Daoy (cell line): ENCODE results near the gene RASSF4. TPM values are rescaled to one million over a fixed set of nuclear protein-coding genes. Genes with fewer than 3 reads are reported as not detected.
A peak's percentile ranks its signal among the peaks of the same experiment; 100 is the strongest.

Experiments used
- DNase-seq: peaks from one replicate; pipeline ENCODE4 v3.0.0-alpha.2; 2015; ENCODE audit warnings: low read depth
- total RNA-seq: library from RNA; depleted of rRNA; stranded (reverse); fragments of >200 nt; shearing (Covaris generic); gene quantifications from 2 replicates; pipeline ENCODE4 v1.2.3, GENCODE V29; 2014

The RASSF4 gene
- total RNA-seq, 1 experiment from 2014 or later, result 0.57 TPM

DNA sequence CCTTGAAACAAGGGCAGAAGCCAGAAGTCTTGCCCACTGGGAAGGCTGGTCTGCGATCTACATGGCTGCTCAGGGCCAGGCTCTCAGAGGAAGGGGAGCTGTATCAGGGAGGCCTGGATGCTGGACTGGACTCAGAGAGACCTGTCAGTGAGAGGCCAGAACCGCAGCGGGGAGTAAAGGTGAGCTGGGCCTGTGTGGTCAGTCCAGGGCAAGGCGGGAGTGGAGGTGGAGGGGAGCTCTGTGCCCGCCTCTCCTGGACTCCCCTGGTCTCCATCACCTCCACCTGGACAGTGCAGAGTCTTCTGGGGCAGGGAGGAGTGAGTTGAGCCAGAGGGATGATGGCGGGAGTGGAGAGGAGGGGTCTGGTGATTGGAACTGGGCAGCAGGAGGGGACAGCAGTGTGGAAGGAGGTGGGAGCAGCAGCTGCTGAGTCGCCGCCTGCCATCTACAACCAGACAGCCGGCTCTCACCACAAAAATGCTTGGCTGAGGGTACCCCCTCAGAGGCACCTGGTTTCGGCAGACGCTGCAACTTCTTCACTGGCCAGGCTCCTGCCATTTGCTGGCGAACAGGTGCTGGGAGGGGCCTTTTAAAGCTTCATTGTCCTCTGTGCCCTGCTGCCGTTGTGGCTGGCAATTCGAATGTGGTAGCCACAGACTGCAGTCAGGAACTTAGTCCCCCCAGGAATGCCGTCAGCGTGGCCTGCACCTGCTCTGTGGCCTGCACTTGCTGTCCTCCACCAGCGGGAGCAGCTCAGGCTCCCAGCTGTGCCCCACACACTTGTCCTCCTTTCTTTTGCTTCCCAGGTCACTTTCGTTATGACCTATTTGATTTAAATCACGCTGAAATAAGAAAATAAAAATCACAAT is 3.5 kb downstream of the RASSF4 start:
- DNase-seq, result no peak

GRCh38 chr10:44963772-44964633 is 4.4 kb downstream of the RASSF4 start:
- DNase-seq, result no peak

DNA sequence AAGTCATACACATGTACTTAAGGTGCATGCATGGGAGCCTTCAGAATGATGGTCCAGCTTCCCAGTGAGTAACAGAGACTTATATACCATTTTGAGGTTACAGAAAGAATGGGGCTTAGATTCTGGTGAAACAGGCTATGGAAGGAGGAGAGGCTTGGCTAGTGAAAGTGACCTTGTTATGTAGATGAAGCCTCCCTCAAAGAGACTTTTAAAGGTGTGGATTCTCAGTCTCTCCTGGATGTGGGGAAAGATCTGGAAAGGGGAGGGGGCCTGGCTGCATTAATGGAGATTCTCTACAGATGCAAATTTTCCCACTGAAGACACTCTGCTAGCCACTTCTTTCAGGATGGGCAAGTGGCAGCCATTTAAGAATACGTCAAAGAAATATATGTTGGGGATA is 5.5 kb downstream of the RASSF4 start:
- no peak for DNase-seq

GRCh38 chr10:44965651-44966097 is 6.1 kb downstream of the RASSF4 start:
- no peak for DNase-seq

GRCh38 chr10:44966129-44966815 is 6.7 kb downstream of the RASSF4 start:
- no peak for DNase-seq

DNA sequence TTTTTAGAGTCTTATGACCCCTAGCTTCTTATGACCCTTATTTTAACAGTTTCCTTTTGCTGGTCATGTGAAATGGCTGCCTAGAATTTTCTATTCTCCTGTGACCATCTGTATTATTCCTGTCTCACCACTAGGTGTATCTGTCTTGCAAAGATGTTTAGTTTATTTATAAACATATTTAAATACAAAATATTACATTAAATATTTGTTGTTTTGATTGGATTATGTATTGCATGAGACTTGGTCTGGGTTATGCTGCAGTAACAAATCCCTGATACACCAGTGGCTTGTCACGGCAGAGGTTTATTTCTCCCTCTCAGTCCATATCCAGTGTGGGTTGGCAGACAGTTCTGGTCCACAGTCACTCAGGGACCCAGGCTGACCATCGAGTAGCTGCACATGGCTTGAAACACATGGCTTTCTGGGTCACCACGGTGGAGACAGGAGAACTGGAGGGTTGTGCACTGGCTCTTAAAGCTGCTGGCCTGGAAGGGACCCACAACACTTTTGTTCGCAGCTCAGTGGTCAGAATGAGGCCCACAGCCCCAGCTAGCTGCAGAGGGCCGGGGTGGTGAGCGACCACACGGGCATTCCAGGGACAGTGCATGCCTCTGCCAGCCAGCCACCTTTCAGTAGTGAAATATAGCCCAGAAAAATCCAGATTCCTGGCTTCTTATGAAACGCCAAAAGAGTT is 7.4 kb downstream of the RASSF4 start:
- DNase-seq, result no peak

DNA sequence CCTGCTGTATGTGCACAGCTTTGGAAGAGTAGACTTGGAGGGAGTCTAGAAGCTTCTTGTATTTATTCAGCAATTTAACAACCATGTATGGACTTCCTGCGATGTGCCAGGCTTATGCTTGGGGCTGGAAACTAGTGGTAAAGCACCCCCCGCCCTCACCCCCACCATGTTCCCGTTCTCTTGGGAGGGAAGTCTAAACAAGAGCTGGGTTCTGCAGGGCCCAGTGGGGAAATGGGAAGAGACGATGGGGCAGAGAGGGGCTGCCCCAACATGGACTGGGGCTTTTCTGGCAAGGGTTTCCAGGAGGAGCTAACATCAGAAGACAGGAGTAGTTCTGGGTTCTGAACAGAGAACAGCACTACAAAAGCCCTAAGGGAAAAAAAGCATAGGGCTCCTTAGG is 8.0 kb downstream of the RASSF4 start:
- no peak for DNase-seq

- DNase-seq, result no peak
Observed at GRCh38 chr10:44968091-44968490, 8.5 kb downstream of the RASSF4 start.

- DNase-seq, result no peak
Observed at GRCh38 chr10:44968500-44969400, 9.1 kb downstream of the RASSF4 start.

DNA sequence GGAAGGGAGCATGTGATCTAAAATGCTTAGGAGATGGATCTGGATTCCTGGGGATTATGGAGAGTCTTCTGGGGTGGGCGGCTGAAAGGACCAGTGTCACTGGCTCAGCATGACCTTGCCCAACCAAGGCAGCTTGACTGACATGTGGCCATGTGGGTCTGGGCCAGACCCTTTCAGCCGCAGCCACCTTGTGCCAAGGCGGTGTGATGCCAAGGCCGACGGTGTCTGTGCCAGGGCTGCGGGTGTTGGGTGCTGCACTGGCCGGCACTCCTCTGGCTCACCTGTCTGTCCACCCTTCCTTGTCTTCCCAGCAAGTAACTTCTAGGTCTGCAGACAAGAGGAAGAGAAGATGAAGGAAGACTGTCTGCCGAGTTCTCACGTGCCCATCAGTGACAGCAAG is 10.3 kb downstream of the RASSF4 start:
- DNase-seq, result no peak

GRCh38 chr10:44970812-44971395 is 11.3 kb downstream of the RASSF4 start:
- DNase-seq, result no peak

GRCh38 chr10:44971434-44971833 is 11.8 kb downstream of the RASSF4 start:
- no peak for DNase-seq

GRCh38 chr10:44971935-44972757 is 12.5 kb downstream of the RASSF4 start:
- DNase-seq, result no peak

DNA sequence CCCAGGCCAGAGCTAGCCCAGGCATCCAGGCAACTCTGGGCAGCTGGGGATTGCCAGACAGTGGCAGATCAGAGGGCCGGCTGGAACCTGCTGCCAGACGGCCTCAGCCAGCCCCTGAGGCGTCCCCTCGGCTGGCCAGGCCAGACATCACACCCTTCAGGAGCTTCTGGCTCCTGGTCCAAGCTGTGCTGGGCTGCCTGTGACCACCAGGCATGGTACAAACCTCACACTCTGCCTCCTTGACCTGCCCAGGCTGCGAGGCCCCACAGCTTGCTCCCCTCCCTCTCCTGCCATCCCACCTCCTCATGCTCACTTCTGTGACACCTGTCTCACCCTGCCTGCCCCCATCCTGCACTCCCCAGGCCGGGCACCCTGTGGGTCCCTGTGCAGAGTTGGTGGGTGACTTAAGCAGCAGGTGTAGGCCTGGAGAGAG is 13.3 kb downstream of the RASSF4 start:
- no peak for DNase-seq

DNA sequence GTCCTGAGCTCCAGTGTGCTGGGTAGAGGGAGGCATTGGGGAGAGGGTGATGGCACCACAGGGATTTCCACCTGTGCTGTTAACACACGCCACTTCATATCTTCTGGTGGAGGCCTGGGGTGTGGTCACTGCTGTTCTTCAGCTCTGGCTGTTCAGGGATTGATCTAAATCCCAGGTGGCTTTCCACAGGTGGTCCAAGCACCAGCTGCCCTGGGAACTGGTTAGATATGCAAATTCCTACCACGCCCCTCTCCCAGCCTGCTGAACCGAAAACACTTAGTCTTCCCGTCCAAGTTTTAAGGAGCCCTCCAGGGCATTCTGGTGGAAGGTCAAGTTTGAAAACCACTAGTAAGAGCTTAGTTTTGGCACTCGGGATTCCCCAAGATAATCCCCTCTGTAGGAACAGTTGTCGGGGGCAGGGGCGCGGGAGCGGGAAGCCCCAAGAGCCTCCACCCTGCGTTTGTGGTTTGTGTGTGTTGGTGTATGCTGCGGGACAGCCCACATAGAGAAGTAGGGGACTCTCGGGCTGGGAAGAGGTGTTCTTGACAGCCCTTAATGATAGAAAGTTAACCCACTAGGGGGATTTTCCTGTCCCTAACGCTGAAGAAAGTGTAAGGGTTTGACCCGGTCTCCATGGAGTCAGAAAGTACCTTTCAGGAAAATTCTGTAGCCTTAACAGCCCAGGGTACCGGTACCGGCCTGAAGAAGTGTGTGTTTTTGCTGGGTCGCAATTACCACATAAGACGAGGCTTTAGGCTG is 13.9 kb downstream of the RASSF4 start:
- DNase-seq, result no peak

DNA sequence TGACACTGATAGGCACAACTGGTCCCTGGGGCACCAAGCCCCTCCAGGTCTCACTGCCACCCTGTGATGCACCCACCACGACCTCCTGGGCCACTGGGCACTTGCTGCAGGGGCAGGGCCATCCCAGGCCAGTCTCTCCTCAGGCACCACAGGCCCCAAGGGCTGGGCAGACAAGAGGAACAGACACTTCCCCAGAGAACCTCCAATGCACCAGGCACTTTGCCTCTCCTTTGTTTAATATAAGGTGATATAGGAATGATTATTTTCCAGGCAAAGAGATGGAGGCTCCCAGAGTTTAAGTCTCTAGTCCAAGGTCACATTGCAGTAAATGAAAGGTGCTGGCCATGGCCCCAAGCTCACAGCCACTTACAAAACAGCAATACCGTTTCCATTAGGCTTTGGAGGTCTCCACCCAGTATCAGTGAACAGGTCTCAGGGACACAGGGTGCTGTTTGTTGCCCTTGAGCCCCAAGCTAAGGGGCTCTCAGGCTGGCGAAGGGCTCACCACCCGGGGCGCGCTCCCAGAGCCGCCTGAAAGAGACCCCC is 14.6 kb downstream of the RASSF4 start:
- no peak for DNase-seq

DNA sequence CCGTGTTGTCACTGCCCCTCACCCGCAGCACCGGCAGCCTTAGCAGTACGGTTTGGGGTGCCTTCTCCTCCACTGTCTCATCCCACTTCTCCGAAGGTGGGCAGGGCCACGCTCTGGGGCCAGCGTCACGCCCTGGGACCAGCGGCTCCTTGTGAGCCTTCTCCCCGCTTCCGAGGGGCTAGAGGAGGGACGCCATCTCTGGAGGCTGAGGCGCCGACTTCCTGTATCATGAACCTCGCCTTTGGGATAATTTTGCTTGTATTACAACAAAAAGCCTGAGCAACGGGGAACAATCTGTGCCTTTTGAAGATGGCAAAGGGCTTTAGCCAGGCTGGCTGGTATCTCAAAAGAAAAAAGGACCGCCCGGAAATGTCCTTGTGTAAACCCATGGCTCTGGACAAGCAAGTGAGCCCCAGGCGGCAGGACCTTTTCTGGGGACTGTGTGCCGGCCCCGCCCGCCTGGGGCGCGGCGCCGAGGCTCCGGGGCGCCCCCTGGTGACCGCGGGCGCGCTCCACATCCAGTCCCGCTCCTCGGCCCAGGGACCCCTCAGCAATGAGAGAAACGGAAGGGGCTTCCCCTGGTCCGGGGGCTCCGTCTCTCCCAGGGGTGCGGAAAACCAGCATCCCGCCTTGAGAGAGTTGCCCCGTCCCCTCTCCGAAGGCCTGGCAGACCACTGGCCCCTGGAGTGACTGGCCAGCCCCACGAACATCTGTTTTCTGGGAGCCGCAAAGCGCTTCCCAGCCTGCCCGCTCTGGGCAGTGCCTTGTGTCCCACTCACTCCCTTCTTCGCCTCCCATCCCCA is 15.2 kb downstream of the RASSF4 start:
- DNase-seq, result peak; percentile 64
